CD4-positive, CD25-positive, alpha-beta regulatory T cell (primary cell): Measurements from ENCODE around the gene PNMA1. TPM values are rescaled to one million over a fixed set of nuclear protein-coding genes. Genes with fewer than 3 reads are reported as not detected.

Source experiments
- ATAC-seq, 2 donors: fragments of 150-1000 bp; cut with Tn5 transposase; one replicate each; pipeline ENCODE4 v1.10.0; 2021; ENCODE audit warnings: low read depth in 2 of 2, moderate number of reproducible peaks in 2 of 2, moderate library complexity in 1 of 2
- DNase-seq, 3 donors: peaks; one replicate each; pipeline versions ENCODE4 v3.0.0 to v3.0.0-alpha.2; 2012 to 2022; ENCODE audit warnings: mixed read lengths in 1 of 3
- H3K27ac ChIP-seq: one replicate; pipeline ENCODE4 v1.7.0; 2013; ENCODE audit warnings: mild to moderate bottlenecking, low read length; ENCODE audit not compliant: insufficient read depth, poor library complexity, severe bottlenecking
- H3K27me3 ChIP-seq: one replicate; pipeline ENCODE4 v1.7.0; 2013; ENCODE audit warnings: low read length; ENCODE audit not compliant: control insufficient read depth, insufficient read depth
- H3K36me3 ChIP-seq: one replicate; pipeline ENCODE4 v1.7.0; 2013; ENCODE audit warnings: mild to moderate bottlenecking, low read length, moderate library complexity; ENCODE audit not compliant: control insufficient read depth, insufficient read depth
- H3K4me1 ChIP-seq: 2 replicates; pipeline ENCODE4 v1.7.0; 2013; ENCODE audit warnings: mild to moderate bottlenecking, low read length; ENCODE audit not compliant: insufficient read depth, control insufficient read depth, poor library complexity, severe bottlenecking
- H3K4me3 ChIP-seq: one replicate; pipeline ENCODE4 v1.7.0; 2013; ENCODE audit warnings: low read depth, mild to moderate bottlenecking, low read length, moderate library complexity
- H3K9me3 ChIP-seq, 2 experiments: 1 replicate in 1 of 2; 2 replicates in 1 of 2; pipeline ENCODE4 v1.7.0; 2013; ENCODE audit warnings: low read length in 2 of 2, mild to moderate bottlenecking in 1 of 2, moderate library complexity in 1 of 2; ENCODE audit not compliant: control insufficient read depth in 2 of 2
- H3K27ac Mint-ChIP-seq, 3 donors: one replicate each; pipeline ENCODE4 v1.8.0; 2020 to 2022; ENCODE audit warnings: mild to moderate bottlenecking in 3 of 3, mixed read lengths in 3 of 3, moderate library complexity in 2 of 3
- H3K27me3 Mint-ChIP-seq: one replicate; pipeline ENCODE4 v1.8.0; 2022; ENCODE audit warnings: mild to moderate bottlenecking, mixed read lengths
- H3K36me3 Mint-ChIP-seq: one replicate; pipeline ENCODE4 v1.8.0; 2020; ENCODE audit warnings: mixed read lengths
- H3K4me1 Mint-ChIP-seq, 4 donors: one replicate each; pipeline ENCODE4 v1.8.0; 2020 to 2022; ENCODE audit warnings: mixed read lengths in 4 of 4, mild to moderate bottlenecking in 1 of 4
- H3K4me3 Mint-ChIP-seq, 4 donors: one replicate each; pipeline ENCODE4 v1.8.0; 2020 to 2022; ENCODE audit warnings: mild to moderate bottlenecking in 4 of 4, mixed read lengths in 4 of 4, moderate library complexity in 3 of 4
- H3K9me3 Mint-ChIP-seq, 7 donors: one replicate each; pipeline ENCODE4 v1.8.0; 2020 to 2022; ENCODE audit warnings: mixed read lengths in 7 of 7, mild to moderate bottlenecking in 3 of 7, moderate library complexity in 2 of 7
- polyA plus RNA-seq, 4 donors: library from polyadenylated mRNA; unstranded; fragments of 300-500 nt; fragmentation: Illumina TruSeq; gene quantifications; one replicate each; pipeline ENCODE4 v1.2.3, GENCODE V29; 2021
- total RNA-seq: library from RNA; stranded (reverse); gene quantifications from one replicate; pipeline ENCODE4 v1.2.3, GENCODE V29; 2022

The PNMA1 gene
- total and polyA plus RNA-seq, 5 donors from 2014 or later, result 42.6 to 54.1 (median 51.2) TPM

DNA sequence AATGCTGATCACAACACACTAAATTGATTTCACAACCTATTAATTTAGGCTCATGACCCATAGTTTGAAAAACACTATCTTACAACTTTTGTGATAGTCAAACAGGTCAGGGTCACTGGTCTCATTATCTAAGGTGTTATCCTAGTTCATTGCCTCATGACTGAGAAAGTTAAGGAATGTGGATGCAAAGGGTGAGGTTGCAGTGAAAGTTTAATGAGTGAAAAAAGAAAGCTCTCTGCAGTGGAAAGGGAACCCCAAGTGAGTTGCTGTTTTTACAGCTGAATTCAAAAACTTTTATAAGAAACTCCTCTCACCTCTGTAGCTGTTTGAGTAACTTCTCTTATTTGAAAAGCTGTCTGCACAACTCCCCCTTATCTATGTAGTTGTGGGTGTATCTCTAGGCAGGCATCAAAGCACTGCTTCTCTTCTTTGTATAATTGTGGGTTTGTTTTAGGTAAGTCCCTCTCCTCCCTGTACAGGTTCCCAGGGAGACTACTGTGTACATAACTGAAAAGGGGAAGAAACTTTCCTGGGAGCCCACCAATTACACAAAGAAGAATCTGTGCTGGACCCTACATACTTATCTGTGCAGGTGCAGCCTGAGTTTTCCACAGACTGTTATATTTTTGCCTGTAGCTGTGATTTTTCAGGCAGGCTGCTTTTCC is 50.5 kb downstream of the PNMA1 start:
- Mint-ChIP-seq H3K4me1 (peaks cover 0 to 2% (median 0%) of the 10 kb centered on the region in 4 donors), H3K9me3 (no peaks in the 10 kb centered on the region), H3K27ac (no peak overlapping the region), H3K27me3 (no peaks in the 10 kb centered on the region), H3K4me3 (no peak overlapping the region), H3K36me3 (peaks cover 25% of the 10 kb centered on the region)
- ATAC-seq, result no peak
- Histone ChIP-seq H3K9me3 (no peaks in the 10 kb centered on the region), H3K36me3 (no peaks in the 10 kb centered on the region), H3K27ac (no peak overlapping the region), H3K4me3 (no peak overlapping the region), H3K27me3 (no peaks in the 10 kb centered on the region), H3K4me1 (no peaks in the 10 kb centered on the region)
- DNase-seq, result no peak

DNA sequence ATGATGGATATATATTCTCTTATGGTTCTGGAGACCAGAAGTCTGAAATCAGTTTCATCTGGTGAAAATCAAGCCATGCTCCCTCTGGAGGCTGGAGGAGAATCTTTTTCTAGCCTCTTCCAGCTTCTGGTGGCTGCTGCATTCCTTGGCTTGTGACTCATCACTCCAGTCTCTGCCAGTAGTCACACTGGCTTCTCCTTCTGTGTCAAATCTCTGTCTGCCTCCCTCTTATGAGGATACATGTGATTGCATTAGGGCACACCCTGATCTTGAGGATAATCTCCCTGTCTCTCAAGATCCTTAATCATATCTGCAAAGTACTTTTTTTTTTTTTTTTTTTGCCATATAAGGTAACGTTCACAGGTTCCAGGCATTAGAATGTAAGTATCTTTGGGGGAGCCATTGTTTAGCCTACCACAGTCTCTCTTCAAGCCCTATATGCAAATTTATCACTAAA is 51.7 kb downstream of the PNMA1 start:
- Mint-ChIP-seq H3K27me3 (no peaks in the 10 kb centered on the region), H3K27ac (peak overlapping the region in 1 of 3 donors; percentile 51), H3K9me3 (no peaks in the 10 kb centered on the region), H3K4me3 (no peak overlapping the region), H3K36me3 (peaks cover 25% of the 10 kb centered on the region), H3K4me1 (peaks cover 0 to 4% (median 0%) of the 10 kb centered on the region in 4 donors)
- Histone ChIP-seq H3K4me1 (no peaks in the 10 kb centered on the region), H3K4me3 (no peak overlapping the region), H3K9me3 (no peaks in the 10 kb centered on the region), H3K27me3 (no peaks in the 10 kb centered on the region), H3K36me3 (no peaks in the 10 kb centered on the region), H3K27ac (no peak overlapping the region)
- DNase-seq (no peak), ATAC-seq (no peak)

DNA sequence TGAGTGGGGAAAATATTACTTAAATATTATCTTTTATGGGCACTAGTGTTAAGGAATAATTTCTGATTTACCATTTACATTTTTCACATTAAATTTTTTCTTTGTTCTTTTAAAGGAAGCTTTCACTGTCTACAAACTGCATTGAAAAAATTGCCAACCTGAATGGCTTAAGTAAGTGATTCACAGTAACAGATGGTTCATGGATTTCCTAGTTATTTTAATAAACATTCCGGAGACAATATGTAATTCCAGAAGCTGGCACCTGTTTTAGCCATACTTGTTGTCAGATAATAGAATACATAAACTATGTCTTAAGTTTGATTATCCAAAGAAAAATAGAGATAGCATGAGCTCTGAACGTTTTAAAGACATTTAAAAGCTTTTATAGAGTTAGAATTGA is 52.3 kb downstream of the PNMA1 start:
- H3K4me1 Mint-ChIP-seq, result peaks cover 0 to 4% (median 0%) of the 10 kb centered on the region in 4 donors
- ATAC-seq, result no peak
- H3K27me3 Mint-ChIP-seq, result no peaks in the 10 kb centered on the region

More for the DNA sequence above, 52.3 kb downstream of the PNMA1 start:
- H3K27ac ChIP-seq, result no peak overlapping the region
- H3K36me3 ChIP-seq, result no peaks in the 10 kb centered on the region
- peaks cover 25% of the 10 kb centered on the region for H3K36me3 Mint-ChIP-seq
- no peak overlapping the region for H3K27ac Mint-ChIP-seq
- no peaks in the 10 kb centered on the region for H3K4me1 ChIP-seq
- no peak for DNase-seq
- H3K4me3 ChIP-seq, result no peak overlapping the region
- H3K9me3 ChIP-seq, result no peaks in the 10 kb centered on the region
- H3K27me3 ChIP-seq, result no peaks in the 10 kb centered on the region
- no peaks in the 10 kb centered on the region for H3K9me3 Mint-ChIP-seq
- no peak overlapping the region for H3K4me3 Mint-ChIP-seq

Other genes starting within 250 kb of the PNMA1 start
- gene RIOX1, start 223.5 kb downstream of the PNMA1 start, total RNA-seq, result 22.7 TPM
- gene RIOX1, start 223.5 kb downstream of the PNMA1 start, polyA plus RNA-seq, result 10 to 100 TPM; 22.8 to 36.2 (median 29.8) TPM
- gene ACOT1, start 177.2 kb downstream of the PNMA1 start, total RNA-seq, result 1.7 TPM
- gene ACOT1, start 177.2 kb downstream of the PNMA1 start, polyA plus RNA-seq, result 1 to 10 TPM; 4.2 to 5.9 (median 5.0) TPM
- not detected for gene HEATR4, start 155.4 kb downstream of the PNMA1 start, total RNA-seq
- under 1 TPM in 2 of 4 donors, not detected in 2; 0.20 to 0.41 TPM for gene HEATR4, start 155.4 kb downstream of the PNMA1 start, polyA plus RNA-seq
- 15.4 TPM for gene ACOT2, start 145.2 kb downstream of the PNMA1 start, total RNA-seq
- gene ACOT2, start 145.2 kb downstream of the PNMA1 start, polyA plus RNA-seq, result 10 to 100 TPM; 34.4 to 44.2 (median 40.7) TPM
- 1.1 TPM for gene ACOT4, start 122.5 kb downstream of the PNMA1 start, total RNA-seq
- gene ACOT4, start 122.5 kb downstream of the PNMA1 start, polyA plus RNA-seq, result 1 to 10 TPM; 2.6 to 6.7 (median 3.9) TPM
- gene ACOT6, start 101.9 kb downstream of the PNMA1 start, total RNA-seq, result not detected
- gene ACOT6, start 101.9 kb downstream of the PNMA1 start, polyA plus RNA-seq, result under 1 TPM in 1 of 4 donors, not detected in 3; 0.16 TPM
- 3.4 TPM for gene DNAL1, start 69.4 kb downstream of the PNMA1 start, total RNA-seq
- 1 to 10 TPM; 3.4 to 5.0 (median 4.1) TPM for gene DNAL1, start 69.4 kb downstream of the PNMA1 start, polyA plus RNA-seq
- 1.1 TPM for gene PTGR2, start 137.4 kb upstream of the PNMA1 start, total RNA-seq
- 1 to 10 TPM in 3 of 4 donors, under 1 TPM in 1; 0.98 to 2.8 (median 1.3) TPM for gene PTGR2, start 137.4 kb upstream of the PNMA1 start, polyA plus RNA-seq
- 93.2 TPM for gene ZNF410, start 172.5 kb upstream of the PNMA1 start, total RNA-seq
- gene ZNF410, start 172.5 kb upstream of the PNMA1 start, polyA plus RNA-seq, result 10 to 100 TPM; 76.8 to 89.0 (median 79.9) TPM
- gene FAM161B, start 235.7 kb upstream of the PNMA1 start, total RNA-seq, result 4.6 TPM
- gene FAM161B, start 235.7 kb upstream of the PNMA1 start, polyA plus RNA-seq, result 1 to 10 TPM; 1.0 to 2.0 (median 1.5) TPM
- 26.6 TPM for gene COQ6, start 235.9 kb upstream of the PNMA1 start, total RNA-seq
- gene COQ6, start 235.9 kb upstream of the PNMA1 start, polyA plus RNA-seq, result 10 to 100 TPM; 12.7 to 29.5 (median 22.2) TPM